Naive thymus-derived CD4-positive, alpha-beta T cell (primary cell): ENCODE results near the gene SECTM1. TPM values are rescaled to one million over a fixed set of nuclear protein-coding genes. Genes with fewer than 3 reads are reported as not detected.
A peak's percentile ranks its signal among the peaks of the same experiment; 100 is the strongest.

Source experiments
- ATAC-seq: fragments of 150-1000 bp; cut with Tn5 transposase; 2 replicates; pipeline ENCODE4 v1.10.0; 2021; ENCODE audit warnings: mild to moderate bottlenecking, moderate library complexity
- CTCF ChIA-PET: fragments of 350-600 bp; sonication (Branson Sonifier 250); formaldehyde crosslinking; loops from one replicate; lab custom pipeline; 2021; ENCODE audit warnings: antibody characterized with exemption; lab: Charles Lee
- POLR2A ChIA-PET: fragments of 350-600 bp; sonication (Branson Sonifier 250); formaldehyde crosslinking; loops from one replicate; lab custom pipeline; 2021; ENCODE audit warnings: antibody characterized with exemption, inconsistent platforms; lab: Charles Lee
- DNase-seq, 9 donors: peaks; one replicate each; pipeline versions ENCODE4 v3.0.0 to v3.0.0-alpha.2; 2020 to 2022; ENCODE audit warnings: mixed read lengths in 1 of 9
- H3K27ac ChIP-seq: one replicate; pipeline ENCODE4 v1.7.0; 2013; ENCODE audit warnings: mild to moderate bottlenecking, low read depth, low read length, moderate library complexity
- H3K27me3 ChIP-seq, 2 donors: one replicate each; pipeline ENCODE4 v1.7.0; 2013; ENCODE audit warnings: low read length in 2 of 2, mild to moderate bottlenecking in 2 of 2, moderate library complexity in 2 of 2; ENCODE audit not compliant: control insufficient read depth in 2 of 2, insufficient read depth in 2 of 2
- H3K36me3 ChIP-seq, 3 experiments: 1 replicate in 2 of 3; 2 replicates in 1 of 3; pipeline ENCODE4 v1.7.0; 2013; ENCODE audit warnings: low read length in 3 of 3, mild to moderate bottlenecking in 3 of 3, moderate library complexity in 1 of 3; ENCODE audit not compliant: insufficient read depth in 3 of 3, control insufficient read depth in 2 of 3
- H3K4me1 ChIP-seq, 2 donors: one replicate each; pipeline ENCODE4 v1.7.0; 2013; ENCODE audit warnings: low read length in 2 of 2, mild to moderate bottlenecking in 2 of 2, moderate library complexity in 1 of 2; ENCODE audit not compliant: control insufficient read depth in 2 of 2, insufficient read depth in 2 of 2
- H3K4me3 ChIP-seq: 2 replicates; pipeline ENCODE4 v1.7.0; 2013; ENCODE audit warnings: mild to moderate bottlenecking, low read length
- H3K9me3 ChIP-seq, 3 experiments: 1 replicate in 2 of 3; 2 replicates in 1 of 3; pipeline ENCODE4 v1.7.0; 2013; ENCODE audit warnings: low read length in 3 of 3; ENCODE audit not compliant: control insufficient read depth in 2 of 3
- H3K27ac Mint-ChIP-seq, 9 donors: one replicate each; pipeline ENCODE4 v1.8.0; 2020 to 2022; ENCODE audit warnings: mixed read lengths in 9 of 9, mild to moderate bottlenecking in 8 of 9, moderate library complexity in 5 of 9, inconsistent platforms in 2 of 9
- H3K27me3 Mint-ChIP-seq, 5 donors: one replicate each; pipeline ENCODE4 v1.8.0; 2021 to 2022; ENCODE audit warnings: mixed read lengths in 5 of 5, mild to moderate bottlenecking in 1 of 5
- H3K36me3 Mint-ChIP-seq, 5 donors: one replicate each; pipeline ENCODE4 v1.8.0; 2020 to 2022; ENCODE audit warnings: mixed read lengths in 5 of 5, mild to moderate bottlenecking in 3 of 5, inconsistent platforms in 1 of 5
- H3K4me1 Mint-ChIP-seq, 7 donors: one replicate each; pipeline ENCODE4 v1.8.0; 2020 to 2022; ENCODE audit warnings: mixed read lengths in 7 of 7, mild to moderate bottlenecking in 3 of 7, inconsistent platforms in 1 of 7
- H3K4me3 Mint-ChIP-seq, 10 donors: one replicate each; pipeline ENCODE4 v1.8.0; 2020 to 2022; ENCODE audit warnings: mild to moderate bottlenecking in 10 of 10, mixed read lengths in 10 of 10, moderate library complexity in 6 of 10, inconsistent platforms in 2 of 10
- H3K9me3 Mint-ChIP-seq, 11 donors: one replicate each; pipeline ENCODE4 v1.8.0; 2020 to 2022; ENCODE audit warnings: mixed read lengths in 11 of 11, mild to moderate bottlenecking in 4 of 11, inconsistent platforms in 1 of 11, moderate library complexity in 1 of 11
- intact Hi-C, 2 donors: fragments of 100-400 bp; cut with micrococcal nuclease; formaldehyde crosslinking; loops; one replicate each; pipeline ENCODE4 v1.15.1; 2023
- polyA plus RNA-seq, 2 donors: library from polyadenylated mRNA; unstranded; fragments of 300-500 nt; fragmentation: Illumina TruSeq; gene quantifications; one replicate each; pipeline ENCODE4 v1.2.3, GENCODE V29; 2021
- total RNA-seq, 6 experiments: library from RNA in 5 of 6; stranded (reverse) in 5 of 6; gene quantifications; 1 replicate in 5 of 6; 2 replicates in 1 of 6; pipeline ENCODE4 v1.2.3 and lab custom pipeline; 2021 to 2026

Gene SECTM1
- total and polyA plus RNA-seq, 7 experiments from 2014 or later: 1.5 to 32.4 (median 3.2) TPM

DNA sequence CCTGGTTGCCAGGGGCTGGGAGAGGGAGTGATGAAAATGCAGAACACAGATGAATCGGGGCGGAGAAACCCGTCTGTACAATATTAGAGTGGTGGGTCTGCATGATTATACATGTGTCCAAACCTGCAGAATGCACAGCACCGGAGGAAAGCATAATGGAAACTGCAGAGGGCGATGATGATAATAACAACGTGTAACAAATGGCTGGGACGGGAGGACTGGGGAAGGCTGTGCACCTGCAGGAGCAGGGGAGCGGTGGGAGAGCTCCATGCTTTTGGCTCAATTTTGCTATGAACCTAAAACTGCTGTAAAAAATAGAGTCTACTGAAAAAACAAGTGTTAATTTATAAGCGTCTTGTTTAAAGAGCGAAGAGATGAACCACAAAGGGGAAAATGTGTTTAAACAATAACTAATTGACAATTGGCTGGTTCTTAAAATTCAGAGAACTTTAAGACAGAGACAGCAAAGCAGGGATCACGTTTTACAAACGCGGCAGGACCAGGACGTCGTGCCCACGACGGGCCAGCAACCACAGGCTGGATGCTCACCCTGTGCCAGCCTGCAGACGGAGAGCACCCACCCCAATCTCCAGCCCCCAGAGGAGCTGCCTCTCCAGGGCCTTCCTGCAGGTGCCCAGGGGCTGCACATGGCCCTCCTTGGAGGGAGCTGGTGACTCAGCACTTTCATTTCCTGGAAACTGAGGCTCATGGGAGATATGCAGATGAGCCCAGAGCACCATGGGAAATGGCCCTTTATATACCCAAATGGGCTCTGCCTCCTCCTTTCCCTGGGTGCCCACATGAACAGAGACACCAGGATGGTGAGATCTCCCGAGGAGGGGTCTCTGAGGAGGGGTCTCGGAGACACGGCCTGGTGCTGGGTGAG, 25.1 kb upstream of the SECTM1 start, which contains the start of gene TEX19:
TSS of gene TEX19 (plus strand) at position 783 of the 886 bp plus-strand sequence. CDS start 2,904 bp downstream, outside the sequence.
- ChIA-PET POLR2A (interaction anchor here (0.7 kb wide), 1 partner anchor 182 kb away, joined by 5 read pairs; no protein-coding TSS in a partner anchor), CTCF (no interaction called here)
- H3K9me3 Mint-ChIP-seq: no peaks in the 10 kb centered on the region
- H3K36me3 Mint-ChIP-seq: no peaks in the 10 kb centered on the region
- peaks cover 6 to 10% (median 8%) of the 10 kb centered on the region in 7 donors for H3K4me1 Mint-ChIP-seq
- Histone ChIP-seq H3K36me3 (no peaks in the 10 kb centered on the region), H3K27ac (no peak within 1 kb of the TSS), H3K27me3 (no peaks in the 10 kb centered on the region), H3K4me1 (no peaks in the 10 kb centered on the region), H3K4me3 (no peak within 1 kb of the TSS), H3K9me3 (no peaks in the 10 kb centered on the region)
- intact Hi-C loops: no loop called here
- DNase-seq (no peak), ATAC-seq (peak; percentile 73)
- H3K4me3 Mint-ChIP-seq: peak within 1 kb of the TSS in 5 of 10 donors; percentile 0 to 41 (median 7)
- peaks cover 5 to 26% (median 13%) of the 10 kb centered on the region in 5 donors for H3K27me3 Mint-ChIP-seq
- H3K27ac Mint-ChIP-seq: no peak within 1 kb of the TSS

DNA sequence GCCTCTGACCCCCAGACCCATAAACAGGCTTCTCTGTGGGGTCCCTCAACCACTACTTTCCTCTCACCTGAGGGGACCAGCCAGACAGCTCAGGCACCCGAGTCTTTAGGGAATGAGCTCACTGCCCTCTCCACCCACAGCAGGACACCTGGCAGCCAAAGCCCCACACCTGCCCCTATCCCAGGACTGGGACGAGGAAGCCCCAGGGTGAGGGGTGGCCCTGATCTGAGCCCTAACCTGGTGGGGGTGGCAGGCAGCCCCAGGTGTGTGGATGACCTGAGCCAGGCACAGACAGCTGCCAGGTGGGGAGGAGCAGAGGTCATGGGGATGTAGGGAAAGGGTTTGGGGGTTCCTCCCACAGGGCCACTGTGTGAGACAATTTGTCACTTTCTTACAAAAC, 23.8 kb upstream of the SECTM1 start:
- no peak overlapping the region for H3K4me3 Mint-ChIP-seq
- no peak overlapping the region for H3K27ac ChIP-seq
- no peaks in the 10 kb centered on the region for H3K27me3 ChIP-seq
- no peaks in the 10 kb centered on the region for H3K36me3 ChIP-seq
- POLR2A ChIA-PET: interaction anchor here (0.6 to 1.4 kb wide), 2 partner anchors 9 to 383 kb away, joined by 3 read pairs; no protein-coding TSS in a partner anchor
- H3K9me3 ChIP-seq: no peaks in the 10 kb centered on the region
- H3K4me3 ChIP-seq: no peak overlapping the region
- no peak for ATAC-seq
- no peak overlapping the region for H3K27ac Mint-ChIP-seq
- intact Hi-C loops: no loop called here
- peaks cover 6 to 10% (median 8%) of the 10 kb centered on the region in 7 donors for H3K4me1 Mint-ChIP-seq
- H3K9me3 Mint-ChIP-seq: no peaks in the 10 kb centered on the region
- no peaks in the 10 kb centered on the region for H3K36me3 Mint-ChIP-seq
- H3K27me3 Mint-ChIP-seq: peaks cover 5 to 24% (median 13%) of the 10 kb centered on the region in 5 donors
- DNase-seq: no peak
- CTCF ChIA-PET: interaction anchor here (0.6 kb wide), 1 partner anchor 131 kb away, joined by 13 read pairs; no protein-coding TSS in a partner anchor
- no peaks in the 10 kb centered on the region for H3K4me1 ChIP-seq

DNA sequence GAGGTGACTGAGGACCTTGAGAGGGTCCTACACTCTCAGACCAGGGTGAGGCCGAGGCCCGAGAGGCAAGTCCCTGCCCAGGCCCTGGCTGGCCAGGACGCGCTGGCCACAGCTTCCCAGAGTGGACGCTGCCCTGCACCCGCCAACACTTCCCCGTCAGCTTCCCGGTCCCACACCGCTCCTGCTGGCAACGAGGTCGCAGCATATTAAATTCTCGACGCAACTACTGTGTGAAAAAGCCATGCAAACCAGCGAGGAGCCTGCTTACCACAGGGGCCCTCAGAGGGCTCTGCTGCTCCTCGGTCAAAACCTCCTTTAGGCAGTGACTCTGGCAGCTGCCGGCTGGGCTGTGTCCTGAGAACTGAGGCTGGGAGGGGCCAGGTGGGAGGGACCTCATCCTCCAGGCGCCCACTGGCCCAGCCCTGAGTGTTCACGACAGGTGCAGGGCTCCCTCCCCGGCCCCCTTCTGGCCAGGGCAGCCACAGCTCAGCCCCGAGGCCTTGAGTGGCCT, 23.3 kb upstream of the SECTM1 start:
- Histone ChIP-seq H3K4me3 (no peak overlapping the region), H3K9me3 (no peaks in the 10 kb centered on the region), H3K36me3 (no peaks in the 10 kb centered on the region), H3K27me3 (no peaks in the 10 kb centered on the region), H3K27ac (no peak overlapping the region), H3K4me1 (no peaks in the 10 kb centered on the region)
- intact Hi-C loops: no loop called here
- no peak for DNase-seq
- Mint-ChIP-seq H3K36me3 (no peaks in the 10 kb centered on the region), H3K4me3 (no peak overlapping the region), H3K4me1 (peaks cover 7 to 10% (median 8%) of the 10 kb centered on the region in 7 donors), H3K27ac (no peak overlapping the region), H3K9me3 (no peaks in the 10 kb centered on the region), H3K27me3 (peaks cover 5 to 22% (median 13%) of the 10 kb centered on the region in 5 donors)
- ATAC-seq: no peak
- ChIA-PET CTCF (interaction anchor here (0.6 kb wide), 1 partner anchor 131 kb away, joined by 13 read pairs; no protein-coding TSS in a partner anchor), POLR2A (interaction anchor here (0.6 to 1.4 kb wide), 2 partner anchors 9 to 383 kb away, joined by 3 read pairs; no protein-coding TSS in a partner anchor)

DNA sequence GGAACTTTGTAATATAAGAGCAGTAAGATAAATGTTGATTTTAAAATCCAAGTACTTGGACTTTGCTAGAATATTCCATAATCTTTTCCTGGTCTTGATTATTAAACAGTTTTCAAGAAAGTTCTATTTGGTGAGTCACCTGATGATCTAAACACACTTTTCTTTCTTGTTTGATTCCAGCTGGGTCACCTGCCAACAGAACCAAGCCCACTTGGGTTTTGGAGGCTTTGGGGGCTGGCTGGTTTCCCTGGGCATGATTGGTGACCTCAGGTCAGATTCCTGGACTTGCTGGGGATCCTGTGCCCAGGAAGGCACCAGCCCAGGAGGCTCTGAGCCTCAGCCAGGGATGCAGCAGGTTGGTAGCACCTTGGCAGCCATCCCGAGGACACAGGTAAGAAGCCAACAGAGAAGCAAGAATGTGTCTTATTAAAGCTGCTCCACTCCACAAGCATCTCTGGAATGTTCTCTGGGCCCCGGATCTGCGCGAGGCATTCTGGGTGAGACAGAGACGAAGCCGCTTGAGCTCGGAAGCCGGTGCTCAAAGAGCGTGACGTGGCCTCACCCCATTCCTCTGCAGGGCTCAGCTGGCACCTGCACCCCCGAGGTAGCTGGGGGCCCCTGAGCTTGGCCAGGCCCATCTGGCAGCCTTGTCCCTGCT, 22.3 kb upstream of the SECTM1 start:
- Histone ChIP-seq H3K36me3 (no peaks in the 10 kb centered on the region), H3K9me3 (no peaks in the 10 kb centered on the region), H3K27ac (no peak overlapping the region), H3K4me3 (no peak overlapping the region), H3K27me3 (no peaks in the 10 kb centered on the region), H3K4me1 (no peaks in the 10 kb centered on the region)
- POLR2A ChIA-PET: no interaction called here
- Mint-ChIP-seq H3K4me3 (no peak overlapping the region), H3K36me3 (no peaks in the 10 kb centered on the region), H3K4me1 (peaks cover 8 to 14% (median 9%) of the 10 kb centered on the region in 7 donors), H3K27me3 (peaks cover 5 to 21% (median 13%) of the 10 kb centered on the region in 5 donors), H3K27ac (no peak overlapping the region), H3K9me3 (no peaks in the 10 kb centered on the region)
- ATAC-seq: no peak
- intact Hi-C loops: no loop called here
- CTCF ChIA-PET: no interaction called here
- DNase-seq: no peak

DNA sequence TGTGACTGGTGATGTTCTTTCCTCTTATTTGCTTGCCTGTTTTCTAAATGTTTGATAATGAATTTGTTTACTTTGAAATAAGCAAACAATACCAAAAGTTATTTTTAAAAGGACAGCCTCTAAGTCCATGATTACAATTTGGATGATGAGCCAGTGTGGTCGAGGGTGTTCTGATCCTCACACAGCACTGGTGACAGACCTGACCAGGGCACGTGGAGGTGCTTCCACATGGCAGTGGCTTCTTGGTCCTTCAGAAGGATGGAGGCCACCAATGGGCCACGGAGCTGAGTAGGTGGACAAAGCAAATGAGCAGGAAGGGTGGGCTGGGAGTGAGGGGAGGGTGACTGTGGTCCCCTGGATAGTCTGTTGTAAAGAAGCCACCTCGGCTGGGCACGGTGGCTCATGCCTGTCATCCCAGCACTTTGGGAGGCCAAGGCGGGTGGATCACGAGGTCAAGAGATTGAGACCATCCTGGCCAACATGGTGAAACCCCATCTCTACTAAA, 21.3 kb upstream of the SECTM1 start:
- intact Hi-C loops: loop anchor here in 1 of 2 donors (5.0 kb wide), 1 partner anchor 412 kb away; no protein-coding TSS in a partner anchor
- ChIA-PET POLR2A (no interaction called here), CTCF (no interaction called here)
- no peak overlapping the region for H3K4me3 Mint-ChIP-seq
- peaks cover 5 to 21% (median 13%) of the 10 kb centered on the region in 5 donors for H3K27me3 Mint-ChIP-seq
- H3K9me3 Mint-ChIP-seq: no peaks in the 10 kb centered on the region
- Histone ChIP-seq H3K36me3 (no peaks in the 10 kb centered on the region), H3K27ac (no peak overlapping the region), H3K27me3 (no peaks in the 10 kb centered on the region), H3K9me3 (no peaks in the 10 kb centered on the region), H3K4me3 (no peak overlapping the region), H3K4me1 (no peaks in the 10 kb centered on the region)
- DNase-seq (peak in 1 of 9 donors; percentile 1), ATAC-seq (no peak)
- no peak overlapping the region for H3K27ac Mint-ChIP-seq
- H3K4me1 Mint-ChIP-seq: peaks cover 8 to 14% (median 9%) of the 10 kb centered on the region in 7 donors
- H3K36me3 Mint-ChIP-seq: no peaks in the 10 kb centered on the region

DNA sequence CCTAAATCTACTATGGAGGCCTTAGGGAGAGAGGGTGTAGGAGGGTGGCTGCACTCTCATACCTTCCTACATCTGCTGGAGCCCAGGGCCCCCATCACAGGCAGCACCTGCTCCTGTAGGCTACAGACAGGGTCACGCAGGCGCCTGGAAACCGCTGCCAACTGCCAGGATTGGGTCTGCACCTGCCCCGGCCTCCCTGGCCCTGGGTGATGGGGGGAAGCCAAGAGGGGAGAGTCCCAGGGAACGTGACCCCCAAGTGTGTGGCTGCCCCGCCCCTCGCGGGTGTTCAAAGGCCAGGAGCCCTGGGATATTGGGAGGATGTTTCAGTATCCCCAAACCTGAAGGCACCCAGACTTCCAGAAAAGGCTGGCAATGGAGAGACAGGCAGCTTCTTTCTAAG, 19.9 kb upstream of the SECTM1 start:
- Mint-ChIP-seq H3K27me3 (peaks cover 2 to 16% (median 12%) of the 10 kb centered on the region in 5 donors), H3K9me3 (no peaks in the 10 kb centered on the region), H3K4me3 (no peak overlapping the region), H3K36me3 (no peaks in the 10 kb centered on the region), H3K4me1 (peaks cover 4 to 11% (median 6%) of the 10 kb centered on the region in 7 donors), H3K27ac (no peak overlapping the region)
- H3K27ac ChIP-seq: no peak overlapping the region
- H3K27me3 ChIP-seq: no peaks in the 10 kb centered on the region
- CTCF ChIA-PET: interaction anchor here (0.7 to 2.5 kb wide), 3 partner anchors 13 to 61 kb away, joined by 5 to 7 read pairs (median 6); no protein-coding TSS in a partner anchor
- peak in 1 of 9 donors; percentile 5 for DNase-seq
- H3K4me3 ChIP-seq: no peak overlapping the region
- POLR2A ChIA-PET: no interaction called here
- intact Hi-C loops: loop anchor here in 1 of 2 donors (5.0 kb wide), 1 partner anchor 414 kb away; no protein-coding TSS in a partner anchor
- ATAC-seq: no peak
- H3K36me3 ChIP-seq: no peaks in the 10 kb centered on the region
- H3K4me1 ChIP-seq: no peaks in the 10 kb centered on the region
- H3K9me3 ChIP-seq: no peaks in the 10 kb centered on the region
